CD4-positive, alpha-beta T cell treated with Interleukin-10 for 1 hour (primary cell): ENCODE results near the gene MOSPD2.

Experiments
- DNase-seq: peaks from one replicate; pipeline ENCODE4 v3.0.0-alpha.2; 2020

The MOSPD2 gene

DNA sequence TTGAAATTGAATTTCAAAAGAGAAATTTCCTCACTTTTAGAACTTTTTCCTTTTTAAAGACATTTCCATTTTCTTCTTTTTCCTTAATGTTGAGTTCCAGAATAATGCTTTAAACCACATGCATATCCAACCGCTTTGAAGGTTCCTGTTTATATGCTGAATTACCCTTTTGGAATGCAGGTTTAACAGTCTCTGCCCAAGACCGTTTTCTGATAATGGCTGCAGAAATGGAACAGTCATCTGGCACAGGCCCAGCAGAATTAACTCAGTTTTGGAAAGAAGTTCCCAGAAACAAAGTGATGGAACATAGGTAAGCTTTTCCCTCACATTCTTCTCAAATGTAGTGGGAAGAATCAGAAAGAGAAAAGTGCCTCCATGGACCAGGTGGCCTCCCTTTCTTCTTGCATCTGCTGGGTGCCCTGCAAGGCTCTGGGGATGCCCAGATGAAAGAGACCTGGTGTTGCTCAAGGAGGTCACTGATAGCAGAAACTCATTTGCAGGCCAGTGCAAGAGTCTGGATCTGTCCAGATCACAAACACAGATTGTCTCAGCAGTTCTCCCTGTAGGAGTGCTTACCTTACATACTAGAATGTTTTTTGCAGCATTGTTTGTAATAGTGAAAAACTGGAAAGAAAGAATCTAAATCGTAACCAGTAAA is 42.9 kb downstream of the MOSPD2 start:
- DNase-seq = no peak

DNA sequence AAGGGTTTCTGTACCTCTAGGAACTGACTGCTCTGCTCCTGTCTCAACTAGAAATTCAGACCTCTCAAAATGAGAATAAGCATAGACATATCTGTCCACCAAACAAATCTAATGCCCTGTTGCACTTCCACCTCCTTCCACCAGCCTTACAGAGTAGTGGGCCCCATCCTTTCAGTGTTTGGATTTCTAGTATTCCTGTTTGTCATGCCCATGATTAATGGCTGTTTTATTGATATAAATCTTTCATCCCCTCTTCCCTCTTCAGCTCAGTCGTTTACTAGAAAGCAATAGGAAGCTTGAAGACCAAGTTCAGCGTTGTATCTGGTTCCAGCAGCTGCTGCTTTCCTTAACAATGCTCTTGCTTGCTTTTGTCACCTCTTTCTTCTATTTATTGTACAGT is 46.2 kb downstream of the MOSPD2 start:
- no peak for DNase-seq

DNA sequence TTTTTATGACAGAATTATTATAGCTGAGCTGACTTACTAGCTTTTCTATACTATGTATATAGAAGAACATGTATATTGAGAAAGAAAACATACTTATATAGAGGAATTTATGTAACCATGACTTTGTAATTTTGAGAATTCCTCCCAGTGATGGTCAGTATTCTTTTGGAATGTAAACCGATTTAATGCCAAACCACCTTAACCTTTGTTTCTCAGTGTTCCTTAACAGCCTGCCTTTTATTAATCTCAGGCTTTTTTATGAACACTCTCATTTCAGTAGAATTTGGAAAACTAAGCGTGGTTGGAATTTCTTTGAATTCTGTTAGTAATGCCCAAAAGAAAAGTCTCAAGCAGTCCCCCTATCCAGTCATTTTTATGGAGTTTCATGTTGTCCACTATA is 47.0 kb downstream of the MOSPD2 start:
- DNase-seq = no peak

GRCh38 chrX:14922437-14922836 is 49.2 kb downstream of the MOSPD2 start:
- DNase-seq = no peak

DNA sequence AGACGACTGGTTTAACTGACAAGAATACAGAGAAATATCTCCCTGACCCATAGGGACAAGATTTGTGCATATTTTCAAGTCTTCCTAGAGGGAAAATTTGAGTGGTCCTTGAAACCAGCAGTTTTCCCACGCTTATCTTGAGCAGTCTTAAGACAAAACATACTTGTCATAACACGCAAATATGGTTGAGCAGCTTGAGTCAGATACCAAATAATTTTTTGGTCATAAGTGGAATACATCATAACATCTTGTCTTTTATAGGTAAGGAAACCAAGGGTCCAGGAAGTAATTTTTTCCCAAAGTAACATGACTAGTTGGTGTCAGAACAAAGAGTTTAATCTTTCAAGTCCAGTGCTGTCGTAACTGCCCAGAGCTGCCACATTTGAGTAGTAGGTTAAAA is 50.5 kb downstream of the MOSPD2 start:
- DNase-seq = no peak

GRCh38 chrX:14926471-14926870 is 53.2 kb downstream of the MOSPD2 start:
- DNase-seq = no peak

DNA sequence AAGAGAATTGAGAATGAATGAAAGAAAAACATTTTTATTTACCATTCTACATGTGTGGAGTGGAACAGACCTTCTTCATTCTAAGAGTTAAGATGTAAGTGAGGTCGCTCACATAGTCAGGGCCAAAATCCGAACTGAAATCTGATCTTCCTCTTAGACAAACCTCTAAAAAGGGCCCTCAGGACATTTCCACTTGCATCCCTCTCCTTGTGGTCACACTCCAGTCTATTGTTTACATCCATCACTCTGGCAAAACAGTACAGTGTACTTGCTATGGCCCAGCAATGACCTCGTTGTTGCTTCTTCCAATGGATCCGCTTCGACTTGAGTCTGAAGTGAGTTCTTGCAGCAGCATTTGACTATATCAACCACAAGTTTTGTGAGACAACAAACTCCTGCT is 54.2 kb downstream of the MOSPD2 start:
- DNase-seq = no peak

GRCh38 chrX:14930663-14931062 is 57.4 kb downstream of the MOSPD2 start:
- no peak for DNase-seq

DNA sequence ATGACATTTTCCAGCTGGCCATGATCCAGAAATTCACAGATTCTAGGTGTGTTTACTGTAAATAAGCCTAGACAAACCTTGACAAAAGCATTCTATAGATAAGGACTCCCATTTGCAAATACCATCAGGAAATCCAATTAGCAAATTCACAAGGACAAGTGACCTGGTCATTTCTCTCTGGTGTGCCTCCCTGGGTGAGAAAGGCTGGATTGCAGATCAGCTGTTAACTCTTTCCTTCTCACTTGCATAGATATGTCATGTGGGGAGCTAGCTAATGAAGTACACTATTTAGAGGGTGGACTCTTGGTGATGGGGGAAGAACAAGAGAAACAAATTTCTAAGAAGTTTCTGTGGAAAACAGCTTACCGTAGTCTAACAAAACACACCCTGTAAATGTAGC is 58.9 kb downstream of the MOSPD2 start:
- no peak for DNase-seq

- no peak for DNase-seq
These were observed 61.2 kb downstream of the MOSPD2 start for GRCh38 chrX:14934423-14934822.

- no peak for DNase-seq
These were observed 63.3 kb downstream of the MOSPD2 start for GRCh38 chrX:14936561-14936960.

- no peak for DNase-seq
These were observed 66.4 kb downstream of the MOSPD2 start for GRCh38 chrX:14939644-14940043.

- DNase-seq = no peak
These were observed 68.1 kb downstream of the MOSPD2 start for GRCh38 chrX:14941301-14941700.

- DNase-seq = no peak
These were observed 69.1 kb downstream of the MOSPD2 start for GRCh38 chrX:14942341-14942740.

DNA sequence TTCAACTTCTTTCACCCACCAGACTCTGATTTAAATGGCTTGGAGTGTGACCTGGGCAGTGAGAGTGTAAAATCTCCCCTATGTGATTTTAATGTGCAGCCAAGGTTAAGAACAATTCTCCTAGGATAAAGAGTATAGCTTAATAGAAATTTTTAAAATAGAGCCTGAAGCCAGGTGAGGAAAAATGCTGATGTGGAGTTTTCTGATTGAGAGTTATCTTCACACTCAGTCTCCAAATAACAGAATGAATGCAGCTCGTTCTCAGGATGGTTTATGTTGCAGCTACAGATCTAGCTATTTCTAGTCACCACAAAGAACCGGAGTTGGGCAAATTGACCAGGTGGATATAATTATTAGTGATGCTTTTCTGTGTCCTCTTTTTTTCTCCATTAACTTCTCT is 70.7 kb downstream of the MOSPD2 start:
- no peak for DNase-seq

GRCh38 chrX:14946606-14947155 is 73.5 kb downstream of the MOSPD2 start:
- DNase-seq = no peak

GRCh38 chrX:14948691-14949090 is 75.5 kb downstream of the MOSPD2 start:
- DNase-seq = no peak

DNA sequence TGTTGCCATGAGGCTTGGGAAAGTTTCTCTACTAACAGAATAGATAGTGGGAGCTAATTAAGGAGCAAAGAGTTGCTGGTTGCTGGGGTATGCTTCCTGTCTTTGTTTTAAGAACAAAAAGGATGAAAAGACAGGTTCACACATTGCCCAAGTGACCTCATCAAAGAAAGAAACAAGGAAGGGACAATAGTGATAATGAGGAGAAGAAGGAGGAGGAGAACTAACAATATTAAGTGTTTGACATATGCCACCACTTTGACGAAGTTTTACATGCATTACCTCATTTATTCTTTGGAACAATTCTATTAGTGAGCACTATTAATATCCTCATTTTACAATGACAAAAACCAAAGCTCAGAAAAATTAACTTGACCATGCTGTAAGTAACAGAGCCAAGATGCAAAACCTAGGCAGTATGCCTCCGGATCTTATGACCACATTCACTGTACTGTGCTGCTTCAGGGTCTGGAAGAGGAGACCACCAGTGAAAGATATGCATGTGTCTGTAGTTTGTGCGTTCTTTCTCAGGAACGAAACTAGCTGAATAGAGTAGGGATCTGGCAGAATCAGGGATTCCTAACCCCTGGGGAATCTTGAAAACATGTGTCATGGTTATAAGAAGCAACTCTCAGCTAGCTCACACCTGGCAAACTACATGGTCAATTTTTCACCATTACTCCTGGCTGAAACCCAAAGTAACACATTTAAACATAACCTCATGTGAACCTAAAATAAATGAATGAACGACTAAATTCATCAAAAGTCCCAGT is 83.8 kb downstream of the MOSPD2 start:
- DNase-seq = no peak

DNA sequence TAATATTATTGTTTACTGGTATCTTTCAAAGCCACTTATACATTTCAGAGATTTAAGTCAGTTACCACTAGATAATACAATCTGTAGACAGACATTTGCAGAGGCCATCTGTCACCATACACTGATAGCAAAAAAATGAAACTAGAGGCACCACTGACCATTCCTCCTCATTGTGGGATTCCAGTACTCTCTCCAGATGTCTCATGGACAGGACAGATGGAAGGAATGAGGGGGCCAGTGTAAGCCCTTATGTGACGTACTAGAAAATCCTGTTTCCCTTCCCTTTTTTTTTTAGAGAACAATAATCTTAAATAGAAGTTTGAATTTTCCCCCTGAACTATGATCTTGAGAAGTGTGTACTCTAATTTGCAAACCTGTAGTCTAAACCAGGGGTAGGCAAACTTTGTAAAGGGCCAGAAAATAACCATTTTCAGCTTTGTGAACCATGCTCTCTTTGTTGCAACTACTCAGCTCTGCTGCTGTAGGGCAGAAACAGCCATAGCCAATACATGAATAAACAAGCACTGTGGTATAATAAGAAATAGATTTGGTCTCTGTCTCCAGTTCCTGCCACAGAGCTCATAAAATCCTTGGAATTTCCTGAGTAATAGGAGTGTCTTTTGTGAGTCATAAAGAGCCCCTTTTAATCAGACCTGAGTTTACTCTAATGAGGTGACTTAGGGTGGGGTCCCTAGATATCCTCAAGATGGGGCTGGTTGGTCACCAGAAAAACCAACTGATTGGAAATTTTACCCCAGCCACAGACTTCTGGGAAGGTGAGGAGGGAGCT is 90.4 kb downstream of the MOSPD2 start:
- DNase-seq = no peak

DNA sequence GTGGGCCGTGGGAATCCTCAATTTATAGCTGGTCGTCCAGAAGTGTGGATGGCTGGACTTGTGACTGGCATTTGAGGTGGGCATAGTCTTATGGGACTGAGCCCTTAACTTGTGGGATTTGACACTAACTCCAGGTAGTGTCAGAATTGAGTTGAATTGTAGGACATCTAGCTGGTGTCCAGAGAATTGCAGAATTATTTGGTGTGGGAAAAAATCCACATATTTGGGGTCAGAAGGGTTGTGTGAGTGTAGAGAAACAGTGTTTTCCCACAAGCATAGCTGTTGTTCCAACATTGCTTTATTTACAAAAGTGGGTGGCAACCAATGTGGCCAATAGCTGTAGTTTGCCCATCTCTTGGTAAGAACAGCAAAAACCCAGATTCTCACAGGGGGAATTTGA is 91.3 kb downstream of the MOSPD2 start:
- DNase-seq = no peak
